Loucy (cell line): Measurements from ENCODE around the gene KRTAP10-4.

Source experiments
- H2AFZ ChIP-seq: fragments of 200-600 bp; sonication (generic); 2 replicates; pipeline ENCODE4 v1.6.0; 2016; ENCODE audit warnings: antibody characterized with exemption, mild to moderate bottlenecking, low read length, moderate library complexity
- H3F3A ChIP-seq: fragments of 200-600 bp; 2 replicates; pipeline ENCODE4 v1.6.0; 2016; ENCODE audit warnings: antibody characterized with exemption, low read depth, mild to moderate bottlenecking
- H3K27me3 ChIP-seq: fragments of 200-600 bp; sonication (generic); 2 replicates; pipeline ENCODE4 v1.6.1; 2014; ENCODE audit warnings: low read length, mild to moderate bottlenecking; ENCODE audit not compliant: insufficient read depth, poor library complexity, severe bottlenecking
- H3K36me3 ChIP-seq: fragments of 200-600 bp; sonication (generic); 2 replicates; pipeline ENCODE4 v1.6.1; 2016; ENCODE audit warnings: low read length; ENCODE audit not compliant: insufficient read depth
- H3K4me1 ChIP-seq: fragments of 200-600 bp; sonication (generic); 2 replicates; pipeline ENCODE4 v1.5.1; 2014; ENCODE audit warnings: low read length, mild to moderate bottlenecking; ENCODE audit not compliant: insufficient read depth, poor library complexity, severe bottlenecking
- H3K4me2 ChIP-seq: fragments of 200-600 bp; sonication (generic); 2 replicates; pipeline ENCODE4 v1.6.0; 2014; ENCODE audit warnings: antibody characterized with exemption, low read length, low read depth, mild to moderate bottlenecking; ENCODE audit not compliant: poor library complexity, severe bottlenecking
- H3K4me3 ChIP-seq: fragments of 200-600 bp; sonication (generic); 2 replicates; pipeline ENCODE4 v1.5.1; 2014; ENCODE audit warnings: low read length, mild to moderate bottlenecking, mixed read lengths; ENCODE audit not compliant: poor library complexity, severe bottlenecking
- H3K79me2 ChIP-seq: fragments of 200-600 bp; sonication (generic); 2 replicates; pipeline ENCODE4 v1.6.1; 2014; ENCODE audit warnings: low read length; ENCODE audit not compliant: insufficient read depth
- H3K9ac ChIP-seq: fragments of 200-600 bp; sonication (generic); 2 replicates; pipeline ENCODE4 v1.6.0; 2014; ENCODE audit warnings: mild to moderate bottlenecking, low read depth, low read length, moderate library complexity; ENCODE audit not compliant: poor library complexity, severe bottlenecking
- H3K9me2 ChIP-seq: fragments of 200-600 bp; sonication (generic); replicated peaks from 2 replicates; pipeline ENCODE4 v1.6.1; 2016; ENCODE audit warnings: low read depth, low read length, mixed read lengths
- H3K9me3 ChIP-seq: fragments of 200-600 bp; sonication (generic); 2 replicates; pipeline ENCODE4 v1.6.1; 2014; ENCODE audit warnings: mild to moderate bottlenecking, antibody characterized with exemption, low read length, low read depth; ENCODE audit not compliant: insufficient read depth
- H4K20me1 ChIP-seq: fragments of 200-600 bp; sonication (generic); 2 replicates; pipeline ENCODE4 v1.6.0; 2014; ENCODE audit warnings: antibody characterized with exemption, low read length, mild to moderate bottlenecking; ENCODE audit not compliant: insufficient read depth, poor library complexity, severe bottlenecking
- CTCF ChIP-seq: fragments of 200-600 bp; sonication (generic); conservative IDR thresholded peaks from 2 replicates; pipeline ENCODE4 v1.5.1; 2014; ENCODE audit warnings: mild to moderate bottlenecking, antibody characterized with exemption, low read length
- EZH2phosphoT487 ChIP-seq: fragments of 200-600 bp; IDR thresholded peaks from 2 replicates; pipeline ENCODE4 v1.6.1; 2018; ENCODE audit warnings: antibody characterized with exemption, mild to moderate bottlenecking, moderate library complexity, borderline replicate concordance

KRTAP10-4 gene

DNA sequence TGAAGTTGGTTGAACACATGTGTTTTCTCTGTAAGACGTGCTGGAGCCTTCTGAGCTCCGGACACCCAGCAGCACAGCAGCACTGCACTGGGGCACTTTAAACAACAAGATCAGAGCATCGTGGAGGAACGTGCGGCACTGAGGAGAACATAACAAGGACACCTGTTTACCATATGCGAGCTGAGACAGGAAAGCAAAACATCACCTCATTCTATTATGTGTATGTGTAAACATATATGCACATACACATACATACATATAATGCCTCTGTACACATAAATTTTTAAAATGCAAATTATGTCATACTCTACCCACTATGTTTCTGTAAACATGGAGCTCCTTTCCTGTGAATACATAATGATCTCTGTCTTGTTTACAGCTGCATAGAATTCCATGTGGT, 22.0 kb downstream of the KRTAP10-4 start:
- Histone ChIP-seq H2AFZ (no peak overlapping the region), H4K20me1 (no peaks in the 10 kb centered on the region), H3K9me3 (no peaks in the 10 kb centered on the region), H3F3A (no peaks in the 10 kb centered on the region), H3K4me3 (no peak overlapping the region), H3K4me2 (no peak overlapping the region), H3K36me3 (no peaks in the 10 kb centered on the region), H3K9me2 (no peaks in the 10 kb centered on the region), H3K4me1 (no peaks in the 10 kb centered on the region), H3K79me2 (no peaks in the 10 kb centered on the region), H3K9ac (no peak overlapping the region), H3K27me3 (no peaks in the 10 kb centered on the region)
- no peak for TF ChIP-seq CTCF
- no peak for TF ChIP-seq EZH2phosphoT487

DNA sequence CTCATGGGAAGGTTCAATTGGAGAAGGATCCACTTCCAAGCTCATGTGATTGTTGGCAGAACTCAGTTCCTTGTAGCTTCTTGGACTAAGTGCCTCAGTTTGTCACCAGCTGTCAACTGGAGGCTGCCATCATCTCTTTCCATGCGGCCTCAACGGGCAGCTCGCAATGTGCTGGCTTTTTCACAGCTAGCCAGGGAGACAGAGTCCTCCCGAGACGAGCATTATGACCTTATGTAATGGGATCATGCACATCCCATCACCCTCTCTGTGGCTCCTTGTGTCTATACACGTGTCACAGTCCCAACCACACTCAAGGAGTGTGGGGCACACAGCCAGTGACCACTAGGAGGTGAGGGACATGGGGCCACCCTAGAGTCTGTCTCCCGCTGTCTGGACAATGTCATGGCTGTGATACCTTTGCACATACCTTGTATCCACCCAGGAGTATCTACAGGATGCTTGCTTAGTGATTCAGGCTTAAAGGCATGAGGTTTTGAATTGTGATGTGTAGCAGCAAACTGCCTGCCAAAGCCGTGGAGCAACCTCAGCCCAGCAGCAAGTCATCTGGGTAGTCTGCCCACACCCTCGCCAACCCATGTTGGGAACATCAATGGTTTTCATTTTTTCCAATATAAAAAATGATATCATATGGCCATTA, 22.7 kb downstream of the KRTAP10-4 start:
- Histone ChIP-seq H4K20me1 (no peaks in the 10 kb centered on the region), H3K4me3 (no peak overlapping the region), H3K4me2 (no peak overlapping the region), H3K4me1 (no peaks in the 10 kb centered on the region), H3K36me3 (no peaks in the 10 kb centered on the region), H3K9ac (no peak overlapping the region), H3K9me2 (no peaks in the 10 kb centered on the region), H3K27me3 (no peaks in the 10 kb centered on the region), H2AFZ (no peak overlapping the region), H3K79me2 (no peaks in the 10 kb centered on the region), H3F3A (no peaks in the 10 kb centered on the region), H3K9me3 (no peaks in the 10 kb centered on the region)
- TF ChIP-seq CTCF (no peak), EZH2phosphoT487 (no peak)

GRCh38 chr21:44598061-44598460, 24.5 kb downstream of the KRTAP10-4 start:
- Histone ChIP-seq H3K4me2 (no peak overlapping the region), H4K20me1 (no peaks in the 10 kb centered on the region), H3K9ac (no peak overlapping the region), H3K4me1 (no peaks in the 10 kb centered on the region), H3K36me3 (no peaks in the 10 kb centered on the region), H3K4me3 (no peak overlapping the region), H3K27me3 (no peaks in the 10 kb centered on the region), H3K9me2 (no peaks in the 10 kb centered on the region), H3K79me2 (no peaks in the 10 kb centered on the region), H2AFZ (no peak overlapping the region), H3K9me3 (no peaks in the 10 kb centered on the region), H3F3A (no peaks in the 10 kb centered on the region)
- TF ChIP-seq EZH2phosphoT487 = no peak
- TF ChIP-seq CTCF = no peak
